K562 (cell line): ENCODE results near the gene SSU72. TPM values are rescaled to one million over a fixed set of nuclear protein-coding genes. Genes with fewer than 3 reads are reported as not detected.

ENCODE experiments used
- ATAC-seq: fragments of 200-7000 bp; cut with Tn5 transposase; 3 replicates; pipeline ENCODE4 v1.9.1; 2020; ENCODE audit warnings: moderate library complexity
- BruUV-seq: library from RNA; stranded (reverse); fragments of 400-500 nt; replicated peaks from 2 replicates; lab custom pipeline; 2021; lab: Mats Ljungman, UMichigan
- CTCF ChIA-PET: fragments of 300-600 bp; formaldehyde crosslinking; extraction: SDS; loops from one replicate; lab custom pipeline; 2021; ENCODE audit warnings: low intra/inter-chr PET ratio; lab: Yijun Ruan, JAX
- POLR2A ChIA-PET: fragments of 300-600, 350-650 bp; sonication (Branson Sonifier 250); formaldehyde crosslinking; extraction: SDS; loops from one replicate; lab custom pipeline; 2021; ENCODE audit warnings: antibody characterized with exemption, inconsistent platforms; lab: Yijun Ruan, JAX
- DNase-seq, 4 experiments: peaks; one replicate each; pipeline versions ENCODE4 v3.0.0 to v3.0.0-alpha.2; 2011 to 2018; ENCODE audit warnings: low spot score in 3 of 4, mixed read lengths in 3 of 4; ENCODE audit errors: extremely low read depth in 1 of 4
- FAIRE-seq: peaks from 2 replicates; lab custom pipeline; 2011; peaks lifted over from hg19 to GRCh38; lab: Jason Lieb, UNC
- H2AFZ ChIP-seq: 2 replicates; pipeline ENCODE4 v1.6.0; 2011; ENCODE audit warnings: low read depth, low read length, control low read depth, inconsistent platforms
- H3K27ac ChIP-seq: fragments of 200-600 bp; 3 replicates; pipeline ENCODE4 v1.8.0; 2011; ENCODE audit warnings: low read depth, mild to moderate bottlenecking, control low read depth, inconsistent platforms, low read length, moderate library complexity, mixed read lengths; ENCODE audit errors: extremely low read depth
- H3K27me3 ChIP-seq, 2 experiments: fragments of 300-600 bp in 1 of 2; 2 replicates in 1 of 2; 3 replicates in 1 of 2; pipeline versions ENCODE4 v1.6.0 to v1.8.0; 2011; ENCODE audit warnings: inconsistent platforms in 2 of 2, low read length in 2 of 2, mild to moderate bottlenecking in 1 of 2, mixed read lengths in 1 of 2, moderate library complexity in 1 of 2; ENCODE audit not compliant: control insufficient read depth in 2 of 2, insufficient read depth in 2 of 2
- H3K36me3 ChIP-seq: fragments of 300-600 bp; 3 replicates; pipeline ENCODE4 v1.8.0; 2011; ENCODE audit warnings: mild to moderate bottlenecking, low read length, inconsistent platforms; ENCODE audit not compliant: control insufficient read depth, insufficient read depth
- H3K4me1 ChIP-seq, 2 experiments: fragments of 200-600 bp in 1 of 2; replicated peaks in 1 of 2; 2 replicates in 1 of 2; 3 replicates in 1 of 2; pipeline versions ENCODE4 v1.5.1 to v1.8.0; 2011; ENCODE audit warnings: inconsistent platforms in 2 of 2, low read length in 2 of 2, mild to moderate bottlenecking in 1 of 2, mixed read lengths in 1 of 2, moderate library complexity in 1 of 2; ENCODE audit not compliant: control insufficient read depth in 2 of 2, insufficient read depth in 2 of 2
- H3K4me2 ChIP-seq: 2 replicates; pipeline ENCODE4 v1.6.1; 2011; ENCODE audit warnings: low read length, control low read depth, inconsistent platforms, mixed read lengths; ENCODE audit not compliant: insufficient read depth
- H3K4me3 ChIP-seq: fragments of 200-600 bp; sonication (generic), shearing (Covaris generic); 2 replicates; pipeline ENCODE4 v1.5.1; 2016; ENCODE audit warnings: control low read depth, inconsistent platforms
- H3K79me2 ChIP-seq: fragments of 200-600 bp; 3 replicates; pipeline ENCODE4 v1.8.0; 2011; ENCODE audit warnings: low read length, inconsistent platforms; ENCODE audit not compliant: control insufficient read depth, insufficient read depth
- H3K9ac ChIP-seq, 2 experiments: 2 replicates each; pipeline versions ENCODE4 v1.6.0 to v1.6.1; 2011; ENCODE audit warnings: low read depth in 2 of 2, low read length in 2 of 2, control low read depth in 1 of 2, inconsistent platforms in 1 of 2, mild to moderate bottlenecking in 1 of 2, mixed read lengths in 1 of 2; ENCODE audit not compliant: insufficient read depth in 1 of 2
- H3K9me1 ChIP-seq: one replicate; pipeline ENCODE4 v1.6.0; 2011; ENCODE audit warnings: inconsistent platforms, mild to moderate bottlenecking, low read length, moderate library complexity; ENCODE audit not compliant: control insufficient read depth, insufficient read depth
- H3K9me3 ChIP-seq: replicated peaks from 2 replicates; pipeline ENCODE4 v1.5.1; 2011; ENCODE audit warnings: low read depth, low read length, inconsistent platforms; ENCODE audit not compliant: control insufficient read depth, insufficient read depth
- H4K20me1 ChIP-seq: replicated peaks from 2 replicates; pipeline ENCODE4 v1.6.1; 2011; ENCODE audit warnings: low read length, inconsistent platforms, mixed read lengths; ENCODE audit not compliant: control insufficient read depth, insufficient read depth
- COPS2 ChIP-seq: fragments of 450-650 bp; conservative IDR thresholded peaks from 2 replicates; pipeline ENCODE4 v1.6.1; 2016; ENCODE audit warnings: mild to moderate bottlenecking, moderate library complexity
- E2F6 ChIP-seq, 2 experiments: IDR thresholded peaks; 2 replicates each; pipeline ENCODE4 v1.6.1; 2011; ENCODE audit warnings: borderline replicate concordance in 1 of 2, control low read depth in 1 of 2, low read depth in 1 of 2, low read length in 1 of 2, mild to moderate bottlenecking in 1 of 2, mixed read lengths in 1 of 2, moderate library complexity in 1 of 2; ENCODE audit not compliant: insufficient read depth in 1 of 2, insufficient read length in 1 of 2, poor library complexity in 1 of 2, severe bottlenecking in 1 of 2; ENCODE audit errors: extremely low read depth in 1 of 2
- EP400 ChIP-seq: fragments of 450-650 bp; IDR thresholded peaks from 2 replicates; pipeline ENCODE4 v1.6.1; 2017; ENCODE audit warnings: antibody characterized with exemption, mild to moderate bottlenecking, moderate library complexity
- NFRKB ChIP-seq: fragments of 450-650 bp; IDR thresholded peaks from 2 replicates; pipeline ENCODE4 v1.6.1; 2016; ENCODE audit warnings: low read depth
- RAD51 ChIP-seq: fragments of 450-650 bp; IDR thresholded peaks from 2 replicates; pipeline ENCODE4 v1.7.1; 2016; ENCODE audit warnings: low read depth, mild to moderate bottlenecking, borderline replicate concordance
- RCOR1 ChIP-seq, 2 experiments: IDR thresholded peaks; 2 replicates each; pipeline ENCODE4 v1.6.1; 2012; ENCODE audit warnings: low read depth in 2 of 2, low read length in 2 of 2, borderline replicate concordance in 1 of 2, improper control_type of control experiment in 1 of 2
- RFX7 ChIP-seq: fragments of 250-450 bp; sonication (Bioruptor Pico); IDR thresholded peaks from 2 replicates; pipeline ENCODE4 v1.5.1; 2021; ENCODE audit warnings: mild to moderate bottlenecking
- ZBTB33 ChIP-seq: sonication (generic); formaldehyde crosslinking; IDR thresholded peaks from 2 replicates; pipeline ENCODE4 v1.8.1; 2023; ENCODE audit warnings: mild to moderate bottlenecking, missing genetic modification reagents
- ZNF253 ChIP-seq: fragments of 250-450 bp; sonication (Bioruptor Pico); conservative IDR thresholded peaks from 2 replicates; pipeline ENCODE4 v1.6.1; 2021; ENCODE audit warnings: mild to moderate bottlenecking
- ZNF644 ChIP-seq: fragments of 200-800 bp; sonication (Bioruptor generic); IDR thresholded peaks from 2 replicates; pipeline ENCODE4 v1.6.1; 2016; ENCODE audit warnings: low read depth, missing genetic modification characterization, missing compliant biosample characterization
- WGBS: fragments of 100-300 bp; shearing (Covaris generic); methylation state at CpG from one replicate; pipeline ENCODE4 v1.1.6; 2016; ENCODE audit warnings: low coverage, mixed read lengths; ENCODE audit not compliant: insufficient coverage; ENCODE audit errors: missing lambda C conversion rate; 5-methylcytosine and 5-hydroxymethylcytosine counted together
- in situ Hi-C: fragments of 300-500 bp; cut with MboI; formaldehyde crosslinking; loops from 4 replicates; pipeline ENCODE4 v1.15.0; 2018; ENCODE audit warnings: inconsistent platforms, mixed read lengths
- intact Hi-C: fragments of 100-400 bp; cut with micrococcal nuclease; formaldehyde crosslinking; loops from 2 replicates; pipeline ENCODE4 v1.14.2; 2022
- polyA plus RNA-seq, 8 experiments: library from polyadenylated mRNA; depleted of rRNA in 4 of 8; stranded (reverse) in 5 of 8; unstranded in 3 of 8; fragments of >200 nt; fragmentation: Nextera tagmentation in 2 of 8; fragmentation: Illumina TruSeq in 1 of 8; extraction: Ambion mirVana in 2 of 8; extraction: Trizol in 1 of 8; gene quantifications; 2 replicates each; pipeline versions ENCODE4 v1.2.1 to v1.2.3, GENCODE V29; 2011 to 2014; ENCODE audit warnings: inconsistent platforms in 1 of 8, missing spikeins in 1 of 8
- total RNA-seq, 7 experiments: library from RNA; depleted of rRNA in 6 of 7; stranded (reverse); fragments of >200 nt in 6 of 7; fragmentation: Illumina TruSeq in 2 of 7; extraction: Trizol in 2 of 7; gene quantifications; 2 replicates each; pipeline versions ENCODE4 v1.2.1 to v1.2.3, GENCODE V29; 2011 to 2021; ENCODE audit warnings: low replicate concordance in 1 of 7

SSU72 gene
- total and polyA plus RNA-seq, 9 of the 15 experiments (the other 6 are each of a cell fraction or from before 2014, with no cell fraction given) = 70.8 to 201 (median 94.6) TPM

- intact Hi-C loops = loop anchor here (5.0 to 10.0 kb wide), 2 partner anchors 116 to 396 kb away; partner anchors contain the start of gene CCNL2
- H2AFZ ChIP-seq = peak overlapping the region; percentile 98
- ATAC-seq (peak; percentile 61), FAIRE-seq (peak; percentile 68), DNase-seq (peak; percentile 16 to 63 (median 34))
- H3K9me1 ChIP-seq = no peaks in the 10 kb centered on the region
- peaks cover 17% of the 10 kb centered on the region; the same call in 2 of the 3 replicates for H3K36me3 ChIP-seq
- in situ Hi-C loops = no loop called here
- no peaks in the 10 kb centered on the region for H4K20me1 ChIP-seq
- H3K4me2 ChIP-seq = peak overlapping the region; percentile 95
- H3K79me2 ChIP-seq = peaks cover 45% of the 10 kb centered on the region
- H3K27ac ChIP-seq = peak overlapping the region; percentile 91
- CTCF ChIA-PET = no interaction called here
- POLR2A ChIA-PET = interaction anchor here (0.6 to 1.5 kb wide), 8 partner anchors 12 to 136 kb away, joined by 3 to 6 read pairs (median 3); partner anchors contain the start of genes AURKAIP1, CCNL2 and MRPL20
- H3K4me3 ChIP-seq = peak overlapping the region; percentile 93
- H3K9ac ChIP-seq = peak overlapping the region; percentile 97 to 100
- H3K9me3 ChIP-seq = no peaks in the 10 kb centered on the region; the same call in 1 of the 2 replicates
- TSS peak; percentile 94 for BruUV-seq
- no peaks in the 10 kb centered on the region for H3K27me3 ChIP-seq
- H3K4me1 ChIP-seq = peaks cover 4 to 22% of the 10 kb centered on the region in 2 experiments; a peak in 4 of 5 replicates
- 26% methylated on average over 15 of the region's 17 CpGs for WGBS
- TF ChIP-seq ZBTB33 (CRISPR knock-in tag) (peak; percentile 94), EP400 (no peak), RCOR1 (IDR thresholded peaks at IDR 0.05; ENCODE audit: borderline replicate concordance in 1 of 2, low read depth in 2 of 2, low read length in 2 of 2) (no peak), RFX7 (CRISPR knock-in tag) (no peak), ZNF644 (tag) (no peak), E2F6 (IDR thresholded peaks at IDR 0.05; ENCODE audit: borderline replicate concordance in 1 of 2, extremely low read depth in 1 of 2, insufficient read depth in 1 of 2, insufficient read length in 1 of 2, low read depth in 1 of 2, low read length in 1 of 2, poor library complexity in 1 of 2, severe bottlenecking in 1 of 2) (peak in 1 of 2 experiments; percentile 61), NFRKB (peak; percentile 64; the same call in 1 of the 2 replicates), ZNF253 (no peak), RAD51 (no peak), COPS2 (no peak)
Observed at GRCh38 chr1:1510912-1511532, 63.6 kb downstream of the SSU72 start.
